Right renal cortex interstitium (tissue), 3 donors: ENCODE data around the gene HS6ST3. TPM values are rescaled to one million over a fixed set of nuclear protein-coding genes. Genes with fewer than 3 reads are reported as not detected.
"Not testable (repeated sequence)": the region's sequence is repeated elsewhere in the genome, so short reads cannot be mapped to it uniquely, and the experiment has no call there.

Experiments used
- DNase-seq, 3 donors: peaks; one replicate each; pipeline ENCODE4 v3.0.0-alpha.2; 2013; ENCODE audit warnings: low read depth in 3 of 3, low spot score in 2 of 3
- polyA plus RNA-seq, 3 donors: library from polyadenylated mRNA; unstranded; fragments of 120-200 nt; gene quantifications; one replicate each; pipeline ENCODE4 v1.2.1, GENCODE V29; 2013; ENCODE audit not compliant: insufficient read length in 3 of 3

HS6ST3 gene
- 1 to 10 TPM; 2.8 to 4.2 (median 3.5) TPM for polyA plus RNA-seq

GRCh38 chr13:96089749-96090239 lies at the start of gene HS6ST3:
HS6ST3 (plus strand) TSS chr13:96090107.
- DNase-seq, result peak in 1 of 3 donors; percentile 12

- DNase-seq, result no peak
These were observed 48.4 kb upstream of the HS6ST3 start for GRCh38 chr13:96041326-96042110.

- DNase-seq, result no peak
These were observed 45.7 kb upstream of the HS6ST3 start for GRCh38 chr13:96044238-96044637.

GRCh38 chr13:96046449-96047126 lies 43.3 kb upstream of the HS6ST3 start:
- DNase-seq, result not testable (repeated sequence)

GRCh38 chr13:96050955-96051354 lies 39.0 kb upstream of the HS6ST3 start:
- not testable (repeated sequence) for DNase-seq

GRCh38 chr13:96051491-96051890 lies 38.4 kb upstream of the HS6ST3 start:
- not testable (repeated sequence) for DNase-seq

- DNase-seq, result not testable (repeated sequence)
These were observed 38.0 kb upstream of the HS6ST3 start for GRCh38 chr13:96051946-96052345.

GRCh38 chr13:96052656-96053002 lies 37.3 kb upstream of the HS6ST3 start:
- DNase-seq, result peak; percentile 20 to 38 (median 31)

- DNase-seq, result peak; percentile 70 to 88 (median 87)
These were observed 36.8 kb upstream of the HS6ST3 start, which contains the start of gene UGGT2 for GRCh38 chr13:96053003-96053703. UGGT2 (minus strand) TSS chr13:96053401; CDS start chr13:96053312, 89 bp downstream.

- DNase-seq, result no peak
These were observed 24.1 kb upstream of the HS6ST3 start for GRCh38 chr13:96065849-96066248.

GRCh38 chr13:96068729-96069128 lies 21.2 kb upstream of the HS6ST3 start:
- DNase-seq, result no peak

- DNase-seq, result no peak
These were observed 18.4 kb upstream of the HS6ST3 start for GRCh38 chr13:96071504-96071903.

- no peak for DNase-seq
These were observed 17.5 kb upstream of the HS6ST3 start for GRCh38 chr13:96072392-96072791.

- DNase-seq, result no peak
These were observed 13.9 kb upstream of the HS6ST3 start for GRCh38 chr13:96075953-96076543.

- DNase-seq, result no peak
These were observed 9.2 kb upstream of the HS6ST3 start for GRCh38 chr13:96080676-96081075.

GRCh38 chr13:96081888-96082287 lies 8.0 kb upstream of the HS6ST3 start:
- no peak for DNase-seq

- no peak for DNase-seq
These were observed 7.3 kb upstream of the HS6ST3 start for GRCh38 chr13:96082640-96083039.

- no peak for DNase-seq
These were observed 3.2 kb upstream of the HS6ST3 start for GRCh38 chr13:96086736-96087135.

GRCh38 chr13:96089139-96089538 lies 768 bp upstream of the HS6ST3 start:
- no peak for DNase-seq

GRCh38 chr13:96090240-96091101 lies 564 bp downstream of the HS6ST3 start:
- DNase-seq, result no peak
